Colonic mucosa (tissue), 4 donors: Measurements from ENCODE around the gene CCDC38. TPM values are rescaled to one million over a fixed set of nuclear protein-coding genes. Genes with fewer than 3 reads are reported as not detected.
A peak's percentile ranks its signal among the peaks of the same experiment; 100 is the strongest.

Experiments used
- DNase-seq: peaks from one replicate; pipeline ENCODE4 v3.0.0-alpha.2; 2020
- H3K27ac ChIP-seq: fragments of 200-600 bp; one replicate; pipeline ENCODE4 v1.8.0; 2021
- H3K27me3 ChIP-seq: fragments of 200-600 bp; one replicate; pipeline ENCODE4 v1.8.0; 2021
- H3K36me3 ChIP-seq: fragments of 200-600 bp; one replicate; pipeline ENCODE4 v1.8.0; 2021
- H3K4me1 ChIP-seq: fragments of 200-600 bp; one replicate; pipeline ENCODE4 v1.8.0; 2021; ENCODE audit warnings: mild to moderate bottlenecking
- H3K4me3 ChIP-seq: fragments of 200-600 bp; one replicate; pipeline ENCODE4 v1.8.0; 2021
- H3K9ac ChIP-seq, 2 donors: one replicate each; pipeline ENCODE4 v1.7.0; 2013; ENCODE audit warnings: control low read depth in 2 of 2, low read depth in 2 of 2, low read length in 2 of 2
- H3K9me3 ChIP-seq: fragments of 200-600 bp; one replicate; pipeline ENCODE4 v1.8.0; 2021
- intact Hi-C: fragments of 100-400 bp; cut with DNase I; formaldehyde crosslinking; loops from one replicate; pipeline ENCODE4 v1.14.1; 2022
- total RNA-seq, 2 donors: library from RNA; stranded (reverse); fragmentation: NEBNext Ultra II Directional in 1 of 2; extraction: Animal tissue kit (Norgen Biotek cat#: 25700) in 1 of 2; gene quantifications; one replicate each; pipeline ENCODE4 v1.2.1, GENCODE V29; 2021
- TF ChIP-seq, protein P1 (sequence below): fragments of 200-600 bp; IDR thresholded peaks from one replicate; pipeline ENCODE4 v1.8.0; 2022; ENCODE audit warnings: antibody characterized with exemption, mild to moderate bottlenecking
- donor health status: healthy.
- donor health status: DM: no; HTN: no; CAD: no.
- donor health status: DM: no; HTN: no; CAD: no.

The CCDC38 gene
- total RNA-seq, 2 donors from 2014 or later: not detected

- Histone ChIP-seq H3K9ac (no peak overlapping the region), H3K4me1 (no peaks in the 10 kb centered on the region), H3K27ac (no peak overlapping the region), H3K9me3 (no peaks in the 10 kb centered on the region), H3K4me3 (no peak overlapping the region), H3K36me3 (no peaks in the 10 kb centered on the region), H3K27me3 (no peaks in the 10 kb centered on the region)
- peak; percentile 25 for DNase-seq
- TF ChIP-seq, protein P1, sequence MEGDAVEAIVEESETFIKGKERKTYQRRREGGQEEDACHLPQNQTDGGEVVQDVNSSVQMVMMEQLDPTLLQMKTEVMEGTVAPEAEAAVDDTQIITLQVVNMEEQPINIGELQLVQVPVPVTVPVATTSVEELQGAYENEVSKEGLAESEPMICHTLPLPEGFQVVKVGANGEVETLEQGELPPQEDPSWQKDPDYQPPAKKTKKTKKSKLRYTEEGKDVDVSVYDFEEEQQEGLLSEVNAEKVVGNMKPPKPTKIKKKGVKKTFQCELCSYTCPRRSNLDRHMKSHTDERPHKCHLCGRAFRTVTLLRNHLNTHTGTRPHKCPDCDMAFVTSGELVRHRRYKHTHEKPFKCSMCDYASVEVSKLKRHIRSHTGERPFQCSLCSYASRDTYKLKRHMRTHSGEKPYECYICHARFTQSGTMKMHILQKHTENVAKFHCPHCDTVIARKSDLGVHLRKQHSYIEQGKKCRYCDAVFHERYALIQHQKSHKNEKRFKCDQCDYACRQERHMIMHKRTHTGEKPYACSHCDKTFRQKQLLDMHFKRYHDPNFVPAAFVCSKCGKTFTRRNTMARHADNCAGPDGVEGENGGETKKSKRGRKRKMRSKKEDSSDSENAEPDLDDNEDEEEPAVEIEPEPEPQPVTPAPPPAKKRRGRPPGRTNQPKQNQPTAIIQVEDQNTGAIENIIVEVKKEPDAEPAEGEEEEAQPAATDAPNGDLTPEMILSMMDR: no peak
- intact Hi-C loops: no loop called here
These were observed 44.5 kb upstream of the CCDC38 start for GRCh38 chr12:95986635-95987570.

DNA sequence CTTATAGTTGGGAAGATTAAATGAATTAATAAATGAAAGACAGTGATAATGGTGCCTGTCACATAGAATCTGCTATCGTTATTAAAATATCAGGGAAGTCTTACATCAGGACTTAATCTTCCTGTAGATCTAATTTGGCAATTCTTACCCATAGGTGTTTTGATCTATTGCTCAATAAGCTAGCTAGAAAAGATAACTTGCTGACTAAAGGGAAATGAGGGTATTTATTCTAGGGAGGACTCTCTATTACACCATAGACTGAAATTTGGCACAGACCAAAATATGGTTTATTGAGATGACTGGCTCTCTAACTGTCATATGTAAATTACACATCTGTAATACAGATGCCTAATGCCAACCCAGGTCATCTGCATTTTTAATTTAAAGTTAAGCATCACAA, 42.3 kb upstream of the CCDC38 start:
- no peak overlapping the region for H3K9ac ChIP-seq
- no peak overlapping the region for H3K27ac ChIP-seq
- H3K27me3 ChIP-seq: no peaks in the 10 kb centered on the region
- intact Hi-C loops: no loop called here
- TF ChIP-seq, protein P1: no peak
- no peaks in the 10 kb centered on the region for H3K36me3 ChIP-seq
- no peak for DNase-seq
- no peaks in the 10 kb centered on the region for H3K4me1 ChIP-seq
- no peaks in the 10 kb centered on the region for H3K9me3 ChIP-seq
- H3K4me3 ChIP-seq: no peak overlapping the region

- H3K9me3 ChIP-seq: no peaks in the 10 kb centered on the region
- DNase-seq: no peak
- intact Hi-C loops: no loop called here
- H3K36me3 ChIP-seq: no peaks in the 10 kb centered on the region
- H3K27me3 ChIP-seq: no peaks in the 10 kb centered on the region
- H3K9ac ChIP-seq: no peak overlapping the region
- no peaks in the 10 kb centered on the region for H3K4me1 ChIP-seq
- H3K4me3 ChIP-seq: no peak overlapping the region
- TF ChIP-seq, protein P1: no peak
- no peak overlapping the region for H3K27ac ChIP-seq
These were observed 40.2 kb upstream of the CCDC38 start for GRCh38 chr12:95982602-95983001.

DNA sequence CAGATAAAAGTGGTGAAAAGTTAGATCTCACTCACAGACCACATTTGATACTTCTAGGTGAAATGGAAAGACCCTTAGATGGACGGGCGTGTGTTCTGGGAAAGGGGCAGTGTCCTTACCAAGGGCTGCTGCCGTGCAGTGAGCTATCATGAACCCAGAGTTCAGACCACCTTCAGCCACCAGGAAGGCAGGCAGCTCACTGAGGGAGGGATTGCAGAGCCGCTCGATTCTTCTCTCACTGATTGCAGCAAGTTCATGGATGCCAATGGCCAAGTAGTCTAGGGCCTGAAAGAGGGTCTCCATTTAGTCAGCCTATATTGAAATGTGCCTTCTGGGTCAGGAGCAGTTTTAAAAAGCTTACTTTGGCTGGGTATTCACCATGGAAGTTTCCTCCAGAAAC, 38.0 kb upstream of the CCDC38 start:
- H3K36me3 ChIP-seq: no peaks in the 10 kb centered on the region
- no peaks in the 10 kb centered on the region for H3K9me3 ChIP-seq
- H3K4me1 ChIP-seq: no peaks in the 10 kb centered on the region
- no peaks in the 10 kb centered on the region for H3K27me3 ChIP-seq
- intact Hi-C loops: no loop called here
- H3K27ac ChIP-seq: no peak overlapping the region
- no peak overlapping the region for H3K4me3 ChIP-seq
- no peak overlapping the region for H3K9ac ChIP-seq
- TF ChIP-seq, protein P1: no peak
- no peak for DNase-seq

GRCh38 chr12:95978774-95979173, 36.4 kb upstream of the CCDC38 start:
- no peak overlapping the region for H3K27ac ChIP-seq
- H3K9me3 ChIP-seq: no peaks in the 10 kb centered on the region
- no peak overlapping the region for H3K9ac ChIP-seq
- H3K36me3 ChIP-seq: no peaks in the 10 kb centered on the region
- TF ChIP-seq, protein P1: no peak
- H3K4me3 ChIP-seq: no peak overlapping the region
- DNase-seq: no peak
- intact Hi-C loops: no loop called here
- H3K4me1 ChIP-seq: no peaks in the 10 kb centered on the region
- no peaks in the 10 kb centered on the region for H3K27me3 ChIP-seq
